Effector memory CD8-positive, alpha-beta T cell (primary cell): Measurements from ENCODE around the gene RASL11B.

Experiments used
- ATAC-seq: fragments of 150-1000 bp; cut with Tn5 transposase; replicated peaks from 2 replicates; pipeline ENCODE4 v1.10.0; 2021; ENCODE audit warnings: mild to moderate bottlenecking, moderate library complexity
- DNase-seq, 3 experiments: peaks; one replicate each; pipeline ENCODE4 v3.0.0; 2021
- H3K27ac Mint-ChIP-seq, 2 donors: one replicate each; pipeline ENCODE4 v1.8.0; 2022; ENCODE audit warnings: mild to moderate bottlenecking in 2 of 2, mixed read lengths in 2 of 2, moderate library complexity in 2 of 2
- H3K27me3 Mint-ChIP-seq, 2 donors: one replicate each; pipeline ENCODE4 v1.8.0; 2022; ENCODE audit warnings: mixed read lengths in 2 of 2
- H3K36me3 Mint-ChIP-seq: one replicate; pipeline ENCODE4 v1.8.0; 2022; ENCODE audit warnings: mild to moderate bottlenecking, moderate library complexity, mixed read lengths; ENCODE audit not compliant: insufficient read depth
- H3K4me1 Mint-ChIP-seq, 2 donors: one replicate each; pipeline ENCODE4 v1.8.0; 2022; ENCODE audit warnings: low read depth in 2 of 2, mixed read lengths in 2 of 2
- H3K4me3 Mint-ChIP-seq, 2 donors: one replicate each; pipeline ENCODE4 v1.8.0; 2022; ENCODE audit warnings: mild to moderate bottlenecking in 2 of 2, mixed read lengths in 2 of 2, moderate library complexity in 2 of 2
- H3K9me3 Mint-ChIP-seq, 2 donors: one replicate each; pipeline ENCODE4 v1.8.0; 2022; ENCODE audit warnings: mixed read lengths in 2 of 2

RASL11B gene

DNA sequence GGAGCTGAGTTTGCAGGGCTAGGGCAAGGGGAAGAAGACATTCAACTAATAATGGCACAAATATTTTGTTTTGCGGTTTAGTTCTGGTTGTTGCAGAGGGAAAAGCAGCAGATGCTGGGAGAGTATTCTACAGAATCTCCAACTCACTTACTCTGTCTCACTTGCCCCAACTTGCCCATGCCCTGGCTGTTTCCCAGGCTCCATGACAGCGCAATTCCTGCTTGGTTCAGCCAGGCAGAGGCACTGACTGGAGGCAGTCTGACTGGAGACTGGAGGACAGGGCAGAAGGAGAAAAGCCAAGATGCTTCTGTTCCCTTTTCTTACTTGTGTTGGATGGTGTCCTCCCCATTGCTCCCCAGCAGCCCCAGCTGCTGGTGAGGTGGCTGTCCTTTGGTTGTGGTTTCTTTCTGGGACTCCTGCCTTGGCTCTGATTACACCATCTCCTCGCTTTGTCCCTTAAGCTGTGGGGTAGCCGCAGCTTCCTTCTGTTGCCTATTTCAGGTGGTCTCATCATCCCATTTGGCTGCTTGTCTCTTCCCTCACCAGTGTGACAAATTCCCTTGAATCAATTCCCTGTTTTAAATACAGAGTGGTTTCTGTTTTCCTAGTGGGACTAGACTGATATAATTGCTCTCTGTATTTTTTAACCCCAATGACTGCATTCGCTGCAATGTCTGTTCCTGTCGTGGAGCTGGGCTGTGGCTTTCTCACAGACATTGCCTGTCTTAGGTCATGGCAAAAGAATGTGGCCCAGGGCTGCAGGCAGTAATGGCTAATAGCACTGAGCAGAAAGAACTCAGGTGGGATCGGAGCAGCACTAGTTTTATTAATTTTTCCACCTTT is 24.2 kb upstream of the RASL11B start:
- no peak for DNase-seq
- H3K27me3 Mint-ChIP-seq: peaks cover 21 to 41% of the 10 kb centered on the region in 2 donors
- no peak for ATAC-seq
- H3K9me3 Mint-ChIP-seq: no peaks in the 10 kb centered on the region
- no peaks in the 10 kb centered on the region for H3K4me1 Mint-ChIP-seq
- no peaks in the 10 kb centered on the region for H3K36me3 Mint-ChIP-seq
- no peak overlapping the region for H3K27ac Mint-ChIP-seq
- no peak overlapping the region for H3K4me3 Mint-ChIP-seq

DNA sequence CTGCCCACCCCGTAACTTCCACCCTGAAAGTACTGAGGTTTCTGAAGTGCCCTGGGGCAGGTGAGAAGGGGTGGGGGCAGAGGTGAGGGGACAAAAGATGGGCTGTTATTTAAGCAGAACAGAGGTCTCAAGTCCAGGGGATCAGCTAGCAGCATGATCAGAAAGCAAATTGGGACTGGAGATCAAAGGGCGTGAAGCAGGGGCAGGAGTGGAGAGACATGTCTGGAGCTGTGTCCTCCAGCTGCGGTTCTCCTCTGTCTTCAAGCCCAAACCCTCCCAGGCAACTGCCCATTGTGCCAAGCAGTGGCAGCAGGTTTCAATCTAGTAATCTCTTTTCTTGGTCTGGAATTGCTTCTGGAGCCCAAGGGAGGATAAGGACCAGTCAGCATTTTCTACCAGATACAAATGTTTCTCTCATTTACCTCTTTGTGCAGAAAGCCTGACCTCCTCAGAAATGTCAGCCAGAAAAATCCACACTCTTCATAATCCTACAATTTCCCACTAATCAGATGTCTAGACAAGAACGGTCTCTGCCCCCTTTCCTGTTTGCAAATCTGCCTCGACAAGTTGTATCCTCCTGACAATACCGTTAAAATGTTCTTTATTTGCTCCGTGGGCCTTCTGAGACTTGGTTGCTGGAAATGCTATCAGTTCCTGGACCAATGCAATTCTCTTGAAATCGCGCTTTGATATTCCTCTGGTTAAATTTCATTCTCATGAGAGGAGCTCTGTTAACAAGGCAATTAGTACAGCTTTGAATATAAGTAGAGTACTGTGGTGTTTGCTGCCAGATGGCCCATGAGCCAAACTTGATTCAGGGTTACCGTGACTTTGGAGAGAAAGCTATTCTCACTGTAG is 23.2 kb upstream of the RASL11B start:
- ATAC-seq: no peak
- Mint-ChIP-seq H3K27me3 (peaks cover 20 to 33% of the 10 kb centered on the region in 2 donors), H3K36me3 (no peaks in the 10 kb centered on the region), H3K4me1 (peaks cover 0 to 2% of the 10 kb centered on the region in 2 donors), H3K4me3 (no peak overlapping the region), H3K9me3 (no peaks in the 10 kb centered on the region), H3K27ac (no peak overlapping the region)
- DNase-seq: no peak

- Mint-ChIP-seq H3K27ac (no peak overlapping the region), H3K9me3 (no peaks in the 10 kb centered on the region), H3K36me3 (no peaks in the 10 kb centered on the region), H3K4me3 (no peak overlapping the region), H3K27me3 (peaks cover 14 to 21% of the 10 kb centered on the region in 2 donors), H3K4me1 (peaks cover 0 to 3% of the 10 kb centered on the region in 2 donors)
- ATAC-seq (no peak), DNase-seq (no peak)
Observed at GRCh38 chr4:52840531-52841370, 21.4 kb upstream of the RASL11B start.

DNA sequence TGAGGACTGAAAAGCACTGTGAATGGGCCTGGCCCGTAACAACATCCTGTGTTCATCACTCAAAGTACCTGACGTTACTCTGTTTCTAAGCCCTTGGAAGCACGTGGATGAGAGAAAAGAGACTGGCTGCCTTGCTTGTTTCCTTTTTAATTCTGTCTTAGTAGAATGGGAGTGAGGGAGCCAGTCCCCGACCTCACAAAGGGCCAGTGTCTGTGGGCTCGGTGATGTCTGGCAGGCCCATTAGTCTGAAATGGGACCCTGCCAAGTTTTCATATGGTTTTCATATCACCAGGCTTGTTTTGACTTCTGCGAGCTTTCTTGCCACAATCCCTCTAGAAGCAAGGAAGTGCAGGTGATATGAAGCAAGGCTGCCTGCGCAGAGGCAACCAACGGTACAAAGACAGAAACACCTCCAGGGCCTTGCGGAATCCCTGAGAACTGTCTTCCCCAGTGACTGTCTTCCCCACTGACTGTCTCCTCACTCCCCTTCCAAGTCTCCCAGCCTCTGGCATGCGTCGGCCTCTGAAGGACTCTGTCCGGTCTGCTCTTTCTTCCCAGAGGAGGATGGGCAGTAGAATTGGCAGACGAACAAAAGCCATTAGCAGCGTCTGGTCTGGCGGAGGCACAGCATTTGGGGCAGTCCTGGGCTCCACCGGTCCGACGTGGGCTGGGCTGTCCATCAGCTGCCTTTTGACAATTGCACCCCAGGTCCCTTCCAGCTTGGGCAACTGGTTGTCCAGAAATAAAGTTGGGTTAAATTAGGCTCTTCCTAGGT is 20.2 kb upstream of the RASL11B start:
- DNase-seq (no peak), ATAC-seq (no peak)
- Mint-ChIP-seq H3K36me3 (no peaks in the 10 kb centered on the region), H3K27me3 (peaks cover 14 to 21% of the 10 kb centered on the region in 2 donors), H3K4me1 (peaks cover 0 to 3% of the 10 kb centered on the region in 2 donors), H3K9me3 (no peaks in the 10 kb centered on the region), H3K27ac (no peak overlapping the region), H3K4me3 (no peak overlapping the region)

- Mint-ChIP-seq H3K9me3 (no peaks in the 10 kb centered on the region), H3K27me3 (peaks cover 14 to 18% of the 10 kb centered on the region in 2 donors), H3K36me3 (no peaks in the 10 kb centered on the region), H3K4me1 (peaks cover 0 to 3% of the 10 kb centered on the region in 2 donors), H3K4me3 (no peak overlapping the region), H3K27ac (no peak overlapping the region)
- no peak for DNase-seq
- ATAC-seq: no peak
Observed at GRCh38 chr4:52842792-52843191, 19.3 kb upstream of the RASL11B start.

GRCh38 chr4:52843351-52843750 is 18.8 kb upstream of the RASL11B start:
- Mint-ChIP-seq H3K36me3 (no peaks in the 10 kb centered on the region), H3K9me3 (no peaks in the 10 kb centered on the region), H3K27ac (no peak overlapping the region), H3K4me3 (no peak overlapping the region), H3K4me1 (peaks cover 0 to 3% of the 10 kb centered on the region in 2 donors), H3K27me3 (peaks cover 8 to 12% of the 10 kb centered on the region in 2 donors)
- DNase-seq (no peak), ATAC-seq (no peak)

GRCh38 chr4:52843958-52844357 is 18.2 kb upstream of the RASL11B start:
- Mint-ChIP-seq H3K9me3 (no peaks in the 10 kb centered on the region), H3K4me1 (peaks cover 0 to 3% of the 10 kb centered on the region in 2 donors), H3K4me3 (no peak overlapping the region), H3K27ac (no peak overlapping the region), H3K36me3 (no peaks in the 10 kb centered on the region), H3K27me3 (peaks cover 6 to 7% of the 10 kb centered on the region in 2 donors)
- no peak for DNase-seq
- ATAC-seq: no peak

- Mint-ChIP-seq H3K36me3 (no peaks in the 10 kb centered on the region), H3K27ac (no peak overlapping the region), H3K4me1 (peaks cover 0 to 3% of the 10 kb centered on the region in 2 donors), H3K27me3 (peaks cover 0 to under 1% of the 10 kb centered on the region in 2 donors), H3K4me3 (no peak overlapping the region), H3K9me3 (no peaks in the 10 kb centered on the region)
- ATAC-seq (no peak), DNase-seq (no peak)
Observed at GRCh38 chr4:52844596-52844995, 17.5 kb upstream of the RASL11B start.

GRCh38 chr4:52846502-52846901 is 15.6 kb upstream of the RASL11B start:
- H3K4me1 Mint-ChIP-seq: peaks cover 0 to 3% of the 10 kb centered on the region in 2 donors

GRCh38 chr4:52848254-52848653 is 13.9 kb upstream of the RASL11B start:
- Mint-ChIP-seq H3K36me3 (no peaks in the 10 kb centered on the region), H3K27ac (no peak overlapping the region), H3K9me3 (no peaks in the 10 kb centered on the region), H3K4me3 (no peak overlapping the region), H3K4me1 (peaks cover 0 to 3% of the 10 kb centered on the region in 2 donors), H3K27me3 (peaks cover 0 to 10% of the 10 kb centered on the region in 2 donors)
- DNase-seq (no peak), ATAC-seq (no peak)

More at GRCh38 chr4:52846502-52846901, 15.6 kb upstream of the RASL11B start:
- ATAC-seq: no peak
- Mint-ChIP-seq H3K36me3 (no peaks in the 10 kb centered on the region), H3K27ac (no peak overlapping the region), H3K4me3 (no peak overlapping the region), H3K27me3 (peaks cover 0 to 2% of the 10 kb centered on the region in 2 donors), H3K9me3 (no peaks in the 10 kb centered on the region)
- DNase-seq: no peak

DNA sequence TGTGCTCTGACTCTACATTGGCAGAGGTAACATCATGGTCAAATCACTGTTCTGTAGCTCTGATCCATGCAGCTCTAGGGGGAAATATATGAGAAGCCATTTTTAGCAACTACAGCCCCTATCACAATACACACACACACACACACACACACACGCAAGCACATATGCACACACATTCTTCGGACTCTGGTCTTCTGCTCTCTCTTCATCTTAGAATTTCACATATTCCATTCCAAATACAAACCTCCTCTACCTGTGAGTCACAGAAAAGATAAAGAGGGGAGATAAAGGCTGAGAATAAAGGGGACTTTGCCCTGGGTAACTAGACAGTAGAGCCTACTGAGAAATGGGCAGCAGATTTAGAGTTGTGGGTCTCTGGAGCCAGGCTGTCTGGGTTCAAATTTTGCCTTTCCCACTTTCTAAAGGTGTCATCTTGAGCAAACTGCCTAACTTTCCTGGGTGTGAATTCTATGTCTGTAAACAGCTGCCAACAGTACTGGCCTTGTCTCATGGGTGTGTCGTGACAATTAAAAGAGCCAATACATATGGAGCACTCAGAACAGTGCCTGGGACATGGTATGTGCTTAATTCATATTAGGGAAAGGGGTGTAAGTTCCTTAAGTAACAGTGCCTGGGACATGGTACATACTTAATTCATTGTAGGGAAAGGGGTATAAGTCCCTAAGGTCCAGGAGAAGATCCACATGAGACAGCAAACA is 11.6 kb upstream of the RASL11B start:
- Mint-ChIP-seq H3K4me3 (no peak overlapping the region), H3K27ac (no peak overlapping the region), H3K4me1 (no peaks in the 10 kb centered on the region), H3K9me3 (no peaks in the 10 kb centered on the region), H3K27me3 (peaks cover 0 to 10% of the 10 kb centered on the region in 2 donors), H3K36me3 (no peaks in the 10 kb centered on the region)
- DNase-seq (no peak), ATAC-seq (no peak)

DNA sequence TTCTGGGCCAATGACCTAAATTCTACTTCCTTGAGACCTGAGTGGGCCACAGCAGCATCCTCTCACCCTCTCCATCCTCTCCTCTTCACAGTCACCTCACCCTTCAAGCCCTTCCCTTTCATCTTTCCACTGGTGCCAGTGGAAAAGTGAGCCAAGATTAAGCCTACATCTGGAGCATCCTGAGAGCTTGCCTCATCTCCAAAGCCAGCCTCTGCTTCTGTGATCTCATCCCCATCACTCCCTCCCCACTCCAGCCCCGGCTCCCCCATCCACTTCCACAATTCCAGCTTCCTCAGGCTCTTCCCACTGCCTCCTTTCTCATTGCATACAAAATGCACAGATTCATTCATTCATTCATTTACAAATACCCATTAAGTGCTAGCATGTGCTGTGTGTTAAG is 10.1 kb upstream of the RASL11B start:
- H3K4me3 Mint-ChIP-seq: no peak overlapping the region
- no peaks in the 10 kb centered on the region for H3K36me3 Mint-ChIP-seq
- H3K4me1 Mint-ChIP-seq: no peaks in the 10 kb centered on the region
- H3K9me3 Mint-ChIP-seq: no peaks in the 10 kb centered on the region
- no peak overlapping the region for H3K27ac Mint-ChIP-seq
- no peak for DNase-seq
- no peak for ATAC-seq
- peaks cover 11 to 24% of the 10 kb centered on the region in 2 donors for H3K27me3 Mint-ChIP-seq
